Vagina (tissue), 2 donors: ENCODE results near the gene MOB3A. TPM values are rescaled to one million over a fixed set of nuclear protein-coding genes. Genes with fewer than 3 reads are reported as not detected.

Source experiments
- DNase-seq, 2 donors: peaks; one replicate each; pipeline ENCODE4 v3.0.0-alpha.2; 2017; ENCODE audit errors: extremely low spot score in 2 of 2
- H3K27ac ChIP-seq: fragments of 200-600 bp; sonication (generic); one replicate; pipeline ENCODE4 v1.5.1; 2019
- H3K27me3 ChIP-seq: fragments of 200-600 bp; sonication (generic); one replicate; pipeline ENCODE4 v1.5.1; 2019
- H3K36me3 ChIP-seq, 2 donors: fragments of 200-600 bp; sonication (generic); one replicate each; pipeline ENCODE4 v1.5.1; 2017 to 2019
- H3K4me1 ChIP-seq: fragments of 200-600 bp; sonication (generic); one replicate; pipeline ENCODE4 v1.5.1; 2019
- H3K4me3 ChIP-seq, 2 donors: fragments of 200-600 bp; sonication (generic); 1 replicate in 1 of 2; 2 replicates in 1 of 2; pipeline ENCODE4 v1.5.1; 2016 to 2019
- H3K9me3 ChIP-seq: fragments of 200-600 bp; sonication (generic); one replicate; pipeline ENCODE4 v1.5.1; 2019
- POLR2A ChIP-seq, 2 donors: fragments of 450-650 bp; IDR thresholded peaks; one replicate each; pipeline ENCODE4 v1.6.1; 2017; ENCODE audit warnings: antibody characterized with exemption in 2 of 2, mild to moderate bottlenecking in 2 of 2, moderate library complexity in 2 of 2
- POLR2AphosphoS5 ChIP-seq, 2 donors: sonication (generic); formaldehyde crosslinking; IDR thresholded peaks; one replicate each; pipeline ENCODE4 v1.9.0; 2017; ENCODE audit warnings: antibody characterized with exemption in 2 of 2, mild to moderate bottlenecking in 2 of 2, low read depth in 1 of 2; ENCODE audit not compliant: insufficient read depth in 1 of 2
- intact Hi-C: fragments of 100-400 bp; cut with DNase I; formaldehyde crosslinking; loops from one replicate; pipeline ENCODE4 v1.15.1; 2023
- total RNA-seq: library from RNA; depleted of rRNA; stranded (reverse); fragments of >200 nt; gene quantifications from one replicate; pipeline ENCODE4 v1.2.3, GENCODE V29; 2016
- TF ChIP-seq, protein P1 (sequence below), 3 experiments: fragments of 450-650 bp in 2 of 3; fragments of 200-600 bp in 1 of 3; sonication (generic) in 1 of 3; IDR thresholded peaks; one replicate each; pipeline ENCODE4 v1.5.1; 2017 to 2019; ENCODE audit warnings: antibody characterized with exemption in 3 of 3, mild to moderate bottlenecking in 2 of 3, moderate library complexity in 2 of 3

MOB3A gene
- total RNA-seq, 1 donor from 2014 or later, result 50.6 TPM

DNA sequence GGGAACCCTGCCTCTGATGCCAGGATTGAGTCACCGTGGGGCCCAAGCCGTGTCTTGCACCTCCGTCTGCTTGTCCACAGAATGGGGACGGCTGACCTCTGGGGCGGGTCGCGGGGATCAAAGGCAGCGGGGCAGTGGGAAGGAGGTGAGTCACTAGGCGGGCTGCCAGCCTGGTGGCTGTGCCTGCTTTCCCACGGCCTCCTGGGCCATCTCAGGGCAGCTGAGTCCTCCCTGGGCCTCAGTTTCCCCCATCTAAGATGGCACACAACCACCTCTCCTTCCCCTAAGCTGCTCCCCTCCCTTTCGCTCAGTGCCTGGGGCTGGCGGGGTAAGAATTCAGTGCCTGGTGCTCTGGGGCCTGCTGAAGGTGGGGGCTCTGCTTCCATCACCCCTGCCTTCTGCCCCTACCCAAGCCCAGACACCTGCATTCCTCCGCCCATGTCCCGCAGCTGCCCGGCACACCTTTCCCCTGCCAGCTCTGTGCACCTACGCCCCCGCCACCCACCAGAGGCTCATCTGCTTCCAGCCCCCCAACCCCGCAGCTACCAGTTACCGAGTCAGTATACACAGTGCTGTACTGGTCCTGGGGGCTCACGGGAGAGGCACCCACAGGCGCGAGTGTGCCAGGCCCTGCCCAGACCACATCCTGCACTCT, 48.5 kb downstream of the MOB3A start:
- Histone ChIP-seq H3K9me3 (no peaks in the 10 kb centered on the region), H3K27me3 (no peaks in the 10 kb centered on the region), H3K4me1 (peaks cover 86% of the 10 kb centered on the region), H3K36me3 (peaks cover 0 to 25% of the 10 kb centered on the region in 2 donors), H3K27ac (peak overlapping the region; percentile 100), H3K4me3 (peak overlapping the region in 1 of 2 donors; percentile 93)
- intact Hi-C loops, result no loop called here
- TF ChIP-seq POLR2A (IDR thresholded peaks at IDR 0.05), result no peak
- TF ChIP-seq, protein P1, sequence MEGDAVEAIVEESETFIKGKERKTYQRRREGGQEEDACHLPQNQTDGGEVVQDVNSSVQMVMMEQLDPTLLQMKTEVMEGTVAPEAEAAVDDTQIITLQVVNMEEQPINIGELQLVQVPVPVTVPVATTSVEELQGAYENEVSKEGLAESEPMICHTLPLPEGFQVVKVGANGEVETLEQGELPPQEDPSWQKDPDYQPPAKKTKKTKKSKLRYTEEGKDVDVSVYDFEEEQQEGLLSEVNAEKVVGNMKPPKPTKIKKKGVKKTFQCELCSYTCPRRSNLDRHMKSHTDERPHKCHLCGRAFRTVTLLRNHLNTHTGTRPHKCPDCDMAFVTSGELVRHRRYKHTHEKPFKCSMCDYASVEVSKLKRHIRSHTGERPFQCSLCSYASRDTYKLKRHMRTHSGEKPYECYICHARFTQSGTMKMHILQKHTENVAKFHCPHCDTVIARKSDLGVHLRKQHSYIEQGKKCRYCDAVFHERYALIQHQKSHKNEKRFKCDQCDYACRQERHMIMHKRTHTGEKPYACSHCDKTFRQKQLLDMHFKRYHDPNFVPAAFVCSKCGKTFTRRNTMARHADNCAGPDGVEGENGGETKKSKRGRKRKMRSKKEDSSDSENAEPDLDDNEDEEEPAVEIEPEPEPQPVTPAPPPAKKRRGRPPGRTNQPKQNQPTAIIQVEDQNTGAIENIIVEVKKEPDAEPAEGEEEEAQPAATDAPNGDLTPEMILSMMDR (IDR thresholded peaks at IDR 0.05), result no peak
- peak; percentile 27 to 37 for TF ChIP-seq POLR2AphosphoS5 (IDR thresholded peaks at IDR 0.05; ENCODE audit: insufficient read depth in 1 of 2, low read depth in 1 of 2)
- DNase-seq, result peak in 1 of 2 donors; percentile 96

DNA sequence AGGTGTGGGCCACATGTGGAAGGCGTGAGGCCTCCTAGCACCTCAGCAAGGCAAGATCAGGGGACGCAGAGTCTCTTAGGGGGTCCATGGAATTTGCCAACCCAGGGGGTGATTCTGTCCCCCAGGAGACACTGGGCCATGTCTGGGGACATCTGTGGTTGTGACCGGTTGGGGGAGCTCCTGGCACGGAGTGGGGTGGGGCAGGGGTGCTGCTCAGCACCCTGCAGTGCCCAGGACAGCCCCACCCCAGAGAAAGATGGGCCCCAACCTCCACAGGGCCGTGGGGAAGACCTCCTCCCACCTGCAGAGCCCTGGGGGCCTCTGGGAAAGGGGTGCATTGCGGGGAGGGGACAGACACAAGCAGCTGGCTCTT, 49.1 kb downstream of the MOB3A start:
- H3K4me3 ChIP-seq, result no peak overlapping the region
- H3K27ac ChIP-seq, result peak overlapping the region; percentile 100
- peaks cover 0 to 25% of the 10 kb centered on the region in 2 donors for H3K36me3 ChIP-seq
- no peak for DNase-seq
- no peaks in the 10 kb centered on the region for H3K27me3 ChIP-seq
- intact Hi-C loops, result no loop called here
- H3K4me1 ChIP-seq, result peaks cover 85% of the 10 kb centered on the region
- TF ChIP-seq, protein P1 (IDR thresholded peaks at IDR 0.05), result no peak
- TF ChIP-seq POLR2AphosphoS5 (IDR thresholded peaks at IDR 0.05; ENCODE audit: insufficient read depth in 1 of 2, low read depth in 1 of 2) (no peak), POLR2A (IDR thresholded peaks at IDR 0.05) (no peak)
- H3K9me3 ChIP-seq, result no peaks in the 10 kb centered on the region

DNA sequence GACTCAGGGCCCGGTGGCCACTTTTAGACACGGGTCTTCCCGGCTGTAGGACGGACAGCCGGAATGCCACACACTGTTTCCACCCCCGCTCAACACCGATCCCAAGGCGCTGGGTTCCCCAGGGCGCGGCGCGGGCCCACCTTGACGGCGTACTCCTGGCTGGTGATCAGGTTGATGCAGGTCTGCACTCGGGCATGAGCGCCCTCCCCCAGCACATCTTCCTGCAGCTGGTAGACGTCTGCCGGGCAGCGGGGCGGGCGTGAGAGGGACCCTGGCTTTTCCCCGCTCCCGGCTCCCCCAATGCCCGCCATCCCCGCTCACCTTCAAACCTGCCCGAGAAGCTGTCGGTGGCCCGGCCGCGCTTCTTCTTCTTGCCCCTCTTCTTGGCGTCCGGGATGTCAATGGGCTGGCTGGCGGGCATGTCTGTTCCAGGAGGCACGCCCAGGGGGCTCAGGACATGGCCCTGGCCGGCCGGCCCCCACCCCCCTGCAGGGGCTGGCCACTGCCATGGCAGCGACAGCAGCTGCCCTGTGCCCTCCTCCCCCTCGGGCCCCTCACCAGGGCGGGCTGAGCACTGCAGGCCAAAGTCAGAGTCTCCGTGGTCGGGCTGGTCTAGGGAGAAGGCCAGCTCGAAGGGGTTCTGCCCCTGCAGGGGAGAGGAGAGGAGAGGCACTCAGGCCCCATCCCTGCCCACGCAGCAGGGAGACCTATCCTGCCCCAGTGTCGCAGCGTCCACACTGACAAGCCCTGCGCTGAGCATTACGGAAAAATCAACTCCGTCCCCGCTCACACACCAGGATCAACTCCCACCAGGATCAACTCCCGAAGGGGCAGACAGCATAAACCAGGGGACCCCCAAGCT, 49.8 kb downstream of the MOB3A start:
- H3K4me3 ChIP-seq, result no peak overlapping the region
- peaks cover 83% of the 10 kb centered on the region for H3K4me1 ChIP-seq
- DNase-seq, result peak in 1 of 2 donors; percentile 89
- H3K9me3 ChIP-seq, result no peaks in the 10 kb centered on the region
- intact Hi-C loops, result no loop called here
- peak overlapping the region; percentile 100 for H3K27ac ChIP-seq
- H3K27me3 ChIP-seq, result no peaks in the 10 kb centered on the region
- TF ChIP-seq POLR2AphosphoS5 (IDR thresholded peaks at IDR 0.05; ENCODE audit: insufficient read depth in 1 of 2, low read depth in 1 of 2), result no peak
- TF ChIP-seq POLR2A (IDR thresholded peaks at IDR 0.05), result no peak
- TF ChIP-seq, protein P1 (IDR thresholded peaks at IDR 0.05), result no peak
- H3K36me3 ChIP-seq, result peaks cover 0 to 26% of the 10 kb centered on the region in 2 donors

DNA sequence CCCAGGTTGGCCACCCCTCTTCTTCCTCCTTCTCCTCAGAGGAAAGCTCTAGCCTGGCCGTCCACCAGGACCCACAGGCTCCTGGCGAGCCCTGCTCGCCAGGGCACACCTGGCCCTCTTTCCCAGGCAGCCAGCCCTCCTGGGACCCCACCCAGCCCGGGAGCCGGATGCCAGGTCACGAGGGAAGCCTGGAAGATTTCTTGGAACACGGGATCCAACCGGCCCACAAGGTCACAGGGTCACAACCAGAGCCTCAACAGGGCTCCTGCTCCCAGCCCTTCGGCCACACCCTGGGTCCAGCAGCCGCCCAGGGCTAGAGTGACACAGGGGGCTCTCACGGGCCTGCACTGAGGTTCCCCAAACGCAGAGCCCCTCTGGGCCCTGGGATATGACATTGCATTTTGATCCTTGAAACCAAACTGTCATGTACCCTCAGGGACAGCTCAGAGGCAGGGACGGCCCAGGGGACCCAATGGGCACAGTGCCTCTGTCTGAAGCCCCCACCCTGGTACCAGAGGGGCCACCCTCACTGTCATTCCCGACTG, 50.6 kb downstream of the MOB3A start:
- TF ChIP-seq POLR2AphosphoS5 (IDR thresholded peaks at IDR 0.05; ENCODE audit: insufficient read depth in 1 of 2, low read depth in 1 of 2) (no peak), POLR2A (IDR thresholded peaks at IDR 0.05) (no peak)
- TF ChIP-seq, protein P1 (IDR thresholded peaks at IDR 0.05), result no peak
- H3K9me3 ChIP-seq, result no peaks in the 10 kb centered on the region
- H3K27ac ChIP-seq, result peak overlapping the region; percentile 100
- H3K27me3 ChIP-seq, result no peaks in the 10 kb centered on the region
- H3K36me3 ChIP-seq, result peaks cover 0 to 33% of the 10 kb centered on the region in 2 donors
- peak in 1 of 2 donors; percentile 82 for DNase-seq
- intact Hi-C loops, result no loop called here
- peaks cover 90% of the 10 kb centered on the region for H3K4me1 ChIP-seq
- H3K4me3 ChIP-seq, result no peak overlapping the region
